Left kidney (tissue), 2 donors: ENCODE data around the gene DLX2. TPM values are rescaled to one million over a fixed set of nuclear protein-coding genes. Genes with fewer than 3 reads are reported as not detected.

Source experiments
- DNase-seq: peaks from one replicate; pipeline ENCODE4 v3.0.0-alpha.2; 2013
- polyA plus RNA-seq: library from polyadenylated mRNA; unstranded; fragments of 120-200 nt; gene quantifications from one replicate; pipeline ENCODE4 v1.2.1, GENCODE V29; 2013; ENCODE audit not compliant: insufficient read length

The DLX2 gene
- polyA plus RNA-seq, 1 donor = not detected

GRCh38 chr2:172053486-172053885 is 49.2 kb downstream of the DLX2 start:
- no peak for DNase-seq

GRCh38 chr2:172052000-172052983 is 50.4 kb downstream of the DLX2 start:
- DNase-seq = no peak

- no peak for DNase-seq
These were observed 52.1 kb downstream of the DLX2 start for GRCh38 chr2:172050479-172051125.

- no peak for DNase-seq
These were observed 53.1 kb downstream of the DLX2 start for GRCh38 chr2:172049567-172050120.

Other genes starting within 250 kb of the DLX2 start
- 34.6 TPM for gene SLC25A12, start 208.7 kb downstream of the DLX2 start, polyA plus RNA-seq
- 75.0 TPM for gene HAT1, start 180.4 kb downstream of the DLX2 start, polyA plus RNA-seq
- gene METAP1D, start 102.9 kb downstream of the DLX2 start, polyA plus RNA-seq = 25.8 TPM
- 0.43 TPM for gene DLX1, start 17.4 kb downstream of the DLX2 start, polyA plus RNA-seq